Epithelial cell of prostate (primary cell): Measurements from ENCODE around the gene ADGRV1.
"Not testable (repeated sequence)": the region's sequence is repeated elsewhere in the genome, so short reads cannot be mapped to it uniquely, and the experiment has no call there.

Experiments
- DNase-seq: peaks from one replicate; pipeline ENCODE4 v3.0.0-alpha.2; 2011; ENCODE audit warnings: low read depth, low spot score
- H3K27ac ChIP-seq: fragments of 450-650 bp; 2 replicates; pipeline ENCODE4 v1.5.1; 2017; ENCODE audit warnings: mild to moderate bottlenecking

ADGRV1 gene

GRCh38 chr5:90917928-90918668 lies 359.5 kb downstream of the ADGRV1 start:
- no peak for DNase-seq
- no peak overlapping the region for H3K27ac ChIP-seq

- H3K27ac ChIP-seq: no peak overlapping the region
- no peak for DNase-seq
Observed at GRCh38 chr5:90921418-90921973, 362.9 kb downstream of the ADGRV1 start.

GRCh38 chr5:90924222-90924621 lies 365.6 kb downstream of the ADGRV1 start:
- not testable (repeated sequence) for DNase-seq, H3K27ac ChIP-seq

- not testable (repeated sequence) for H3K27ac ChIP-seq, DNase-seq
Observed at GRCh38 chr5:90929013-90929839, 370.6 kb downstream of the ADGRV1 start.

GRCh38 chr5:90930062-90930461 lies 371.5 kb downstream of the ADGRV1 start:
- H3K27ac ChIP-seq: no peak overlapping the region
- DNase-seq: no peak

GRCh38 chr5:90930756-90931431 lies 372.3 kb downstream of the ADGRV1 start:
- H3K27ac ChIP-seq: no peak overlapping the region
- DNase-seq: no peak

- no peak overlapping the region for H3K27ac ChIP-seq
- no peak for DNase-seq
Observed at GRCh38 chr5:90932052-90932699, 373.6 kb downstream of the ADGRV1 start.

- no peak overlapping the region for H3K27ac ChIP-seq
- DNase-seq: no peak
Observed at GRCh38 chr5:90933298-90933697, 374.7 kb downstream of the ADGRV1 start.

- no peak overlapping the region for H3K27ac ChIP-seq
Observed at GRCh38 chr5:90934091-90934719, 375.6 kb downstream of the ADGRV1 start.

GRCh38 chr5:90934738-90935137 lies 376.1 kb downstream of the ADGRV1 start:
- no peak overlapping the region for H3K27ac ChIP-seq
- no peak for DNase-seq

More at GRCh38 chr5:90934091-90934719, 375.6 kb downstream of the ADGRV1 start:
- DNase-seq: no peak

- no peak for DNase-seq
Observed at GRCh38 chr5:90939211-90939610, 380.6 kb downstream of the ADGRV1 start.

GRCh38 chr5:90940227-90940995 lies 381.8 kb downstream of the ADGRV1 start:
- peak; percentile 6 for DNase-seq
- peak overlapping the region; percentile 39 for H3K27ac ChIP-seq

More at GRCh38 chr5:90939211-90939610, 380.6 kb downstream of the ADGRV1 start:
- no peak overlapping the region for H3K27ac ChIP-seq

GRCh38 chr5:90941002-90941720 lies 382.6 kb downstream of the ADGRV1 start:
- DNase-seq: no peak
- no peak overlapping the region for H3K27ac ChIP-seq

- peak; percentile 56 for DNase-seq
- no peak overlapping the region for H3K27ac ChIP-seq
Observed at GRCh38 chr5:90944116-90944515, 385.5 kb downstream of the ADGRV1 start.

GRCh38 chr5:90947667-90948066 lies 389.1 kb downstream of the ADGRV1 start:
- H3K27ac ChIP-seq: no peak overlapping the region
- DNase-seq: no peak

GRCh38 chr5:90948969-90949368 lies 390.4 kb downstream of the ADGRV1 start:
- no peak overlapping the region for H3K27ac ChIP-seq
- DNase-seq: no peak

- DNase-seq: peak; percentile 14
- H3K27ac ChIP-seq: no peak overlapping the region
Observed at GRCh38 chr5:90949469-90950358, 391.1 kb downstream of the ADGRV1 start.
